WERI-Rb-1 (cell line): ENCODE measurements around the gene CDK5.

Experiments used
- DNase-seq: peaks from one replicate; pipeline ENCODE4 v3.0.0-alpha.2; 2020
- H3K27ac ChIP-seq: fragments of 250-450 bp; sonication (Bioruptor Pico); 2 replicates; pipeline ENCODE4 v1.5.1; 2020; ENCODE audit warnings: mild to moderate bottlenecking, moderate library complexity
- H3K27me3 ChIP-seq: fragments of 250-450 bp; sonication (Bioruptor Pico); 2 replicates; pipeline ENCODE4 v1.5.1; 2021; ENCODE audit warnings: mild to moderate bottlenecking, low read depth, moderate library complexity; ENCODE audit not compliant: insufficient read depth, severe bottlenecking
- H3K36me3 ChIP-seq: fragments of 250-450 bp; sonication (Bioruptor Pico); 2 replicates; pipeline ENCODE4 v1.5.1; 2020; ENCODE audit warnings: mild to moderate bottlenecking, moderate library complexity
- H3K4me3 ChIP-seq: 2 replicates; pipeline ENCODE4 v1.5.1; 2011; ENCODE audit warnings: low read depth, mild to moderate bottlenecking, control low read depth, low read length
- H3K9me3 ChIP-seq: fragments of 250-450 bp; sonication (Bioruptor Pico); 2 replicates; pipeline ENCODE4 v1.5.1; 2021; ENCODE audit warnings: mild to moderate bottlenecking, moderate library complexity; ENCODE audit not compliant: severe bottlenecking
- TF ChIP-seq, protein P1 (sequence below): IDR thresholded peaks from 2 replicates; pipeline ENCODE4 v1.5.1; 2011; ENCODE audit warnings: low read depth, mild to moderate bottlenecking, control low read depth, inconsistent platforms, low read length

CDK5 gene

GRCh38 chr7:151071032-151071866 lies 13.6 kb upstream of the CDK5 start:
- TF ChIP-seq, protein P1, sequence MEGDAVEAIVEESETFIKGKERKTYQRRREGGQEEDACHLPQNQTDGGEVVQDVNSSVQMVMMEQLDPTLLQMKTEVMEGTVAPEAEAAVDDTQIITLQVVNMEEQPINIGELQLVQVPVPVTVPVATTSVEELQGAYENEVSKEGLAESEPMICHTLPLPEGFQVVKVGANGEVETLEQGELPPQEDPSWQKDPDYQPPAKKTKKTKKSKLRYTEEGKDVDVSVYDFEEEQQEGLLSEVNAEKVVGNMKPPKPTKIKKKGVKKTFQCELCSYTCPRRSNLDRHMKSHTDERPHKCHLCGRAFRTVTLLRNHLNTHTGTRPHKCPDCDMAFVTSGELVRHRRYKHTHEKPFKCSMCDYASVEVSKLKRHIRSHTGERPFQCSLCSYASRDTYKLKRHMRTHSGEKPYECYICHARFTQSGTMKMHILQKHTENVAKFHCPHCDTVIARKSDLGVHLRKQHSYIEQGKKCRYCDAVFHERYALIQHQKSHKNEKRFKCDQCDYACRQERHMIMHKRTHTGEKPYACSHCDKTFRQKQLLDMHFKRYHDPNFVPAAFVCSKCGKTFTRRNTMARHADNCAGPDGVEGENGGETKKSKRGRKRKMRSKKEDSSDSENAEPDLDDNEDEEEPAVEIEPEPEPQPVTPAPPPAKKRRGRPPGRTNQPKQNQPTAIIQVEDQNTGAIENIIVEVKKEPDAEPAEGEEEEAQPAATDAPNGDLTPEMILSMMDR: no peak
- Histone ChIP-seq H3K27me3 (no peaks in the 10 kb centered on the region), H3K36me3 (peaks cover 95% of the 10 kb centered on the region), H3K27ac (no peak overlapping the region), H3K9me3 (no peaks in the 10 kb centered on the region), H3K4me3 (no peak overlapping the region)
- no peak for DNase-seq

- Histone ChIP-seq H3K9me3 (no peaks in the 10 kb centered on the region), H3K27me3 (no peaks in the 10 kb centered on the region), H3K4me3 (no peak overlapping the region), H3K36me3 (peaks cover 89% of the 10 kb centered on the region), H3K27ac (no peak overlapping the region)
- no peak for DNase-seq
- TF ChIP-seq, protein P1: no peak
Measured at GRCh38 chr7:151070574-151070960, 12.9 kb upstream of the CDK5 start.

DNA sequence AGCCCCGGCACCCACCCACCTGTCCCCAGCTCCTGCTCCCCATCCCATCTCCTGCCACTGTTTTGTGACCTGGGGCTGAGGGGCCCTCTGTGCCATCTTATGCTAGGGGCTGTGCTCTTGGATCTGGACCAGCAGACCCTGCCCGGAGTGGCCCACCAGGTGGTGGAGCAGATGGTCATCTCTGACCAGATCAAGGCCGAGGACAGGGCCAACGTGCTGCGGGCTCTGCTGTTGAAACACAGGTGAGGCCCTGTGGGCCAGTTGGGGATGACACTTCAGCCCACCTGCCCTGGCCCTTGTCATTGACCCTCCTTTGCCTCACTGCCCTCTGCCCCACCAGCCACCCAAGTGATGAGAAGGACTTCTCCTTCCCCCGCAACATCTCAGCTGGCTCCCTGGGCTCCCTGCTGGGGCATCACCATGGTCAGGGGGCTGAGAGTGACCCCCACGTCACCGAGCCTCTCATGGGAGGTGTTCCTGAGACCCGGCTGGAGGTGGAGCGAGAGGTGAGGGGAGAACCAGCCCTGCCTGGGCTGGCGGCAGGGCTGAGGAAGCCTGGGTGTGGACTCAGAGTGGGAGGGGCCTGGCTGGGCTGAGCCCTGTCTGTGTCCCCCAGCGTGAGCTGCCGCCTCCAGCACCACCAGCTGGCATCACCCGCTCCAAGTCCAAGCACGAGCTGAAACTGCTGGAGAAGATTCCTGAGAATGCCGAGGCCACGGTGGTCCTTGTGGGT lies 12.3 kb upstream of the CDK5 start:
- H3K27me3 ChIP-seq: no peaks in the 10 kb centered on the region
- TF ChIP-seq, protein P1: no peak
- H3K36me3 ChIP-seq: peaks cover 89% of the 10 kb centered on the region
- no peaks in the 10 kb centered on the region for H3K9me3 ChIP-seq
- H3K27ac ChIP-seq: no peak overlapping the region
- DNase-seq: no peak
- H3K4me3 ChIP-seq: no peak overlapping the region

- no peaks in the 10 kb centered on the region for H3K27me3 ChIP-seq
- peaks cover 86% of the 10 kb centered on the region for H3K36me3 ChIP-seq
- TF ChIP-seq, protein P1: no peak
- H3K9me3 ChIP-seq: no peaks in the 10 kb centered on the region
- DNase-seq: no peak
- no peak overlapping the region for H3K4me3 ChIP-seq
- H3K27ac ChIP-seq: no peak overlapping the region
Measured at GRCh38 chr7:151068069-151068773, 10.5 kb upstream of the CDK5 start.

GRCh38 chr7:151066273-151066974 lies 8.7 kb upstream of the CDK5 start:
- TF ChIP-seq, protein P1: no peak
- Histone ChIP-seq H3K27me3 (no peaks in the 10 kb centered on the region), H3K36me3 (peaks cover 76% of the 10 kb centered on the region), H3K9me3 (no peaks in the 10 kb centered on the region), H3K4me3 (no peak overlapping the region), H3K27ac (no peak overlapping the region)
- no peak for DNase-seq
